HG02943 (cell line): ENCODE results near the gene AGPS.
"Not testable (repeated sequence)": the region's sequence is repeated elsewhere in the genome, so short reads cannot be mapped to it uniquely, and the experiment has no call there.

ENCODE experiments used
- ATAC-seq: cut with Tn5 transposase; IDR thresholded peaks from one replicate; pipeline ENCODE4 v1.9.1; 2021; ENCODE audit warnings: mild to moderate bottlenecking, low read depth, moderate library complexity; ENCODE audit not compliant: unreplicated experiment

AGPS gene

DNA sequence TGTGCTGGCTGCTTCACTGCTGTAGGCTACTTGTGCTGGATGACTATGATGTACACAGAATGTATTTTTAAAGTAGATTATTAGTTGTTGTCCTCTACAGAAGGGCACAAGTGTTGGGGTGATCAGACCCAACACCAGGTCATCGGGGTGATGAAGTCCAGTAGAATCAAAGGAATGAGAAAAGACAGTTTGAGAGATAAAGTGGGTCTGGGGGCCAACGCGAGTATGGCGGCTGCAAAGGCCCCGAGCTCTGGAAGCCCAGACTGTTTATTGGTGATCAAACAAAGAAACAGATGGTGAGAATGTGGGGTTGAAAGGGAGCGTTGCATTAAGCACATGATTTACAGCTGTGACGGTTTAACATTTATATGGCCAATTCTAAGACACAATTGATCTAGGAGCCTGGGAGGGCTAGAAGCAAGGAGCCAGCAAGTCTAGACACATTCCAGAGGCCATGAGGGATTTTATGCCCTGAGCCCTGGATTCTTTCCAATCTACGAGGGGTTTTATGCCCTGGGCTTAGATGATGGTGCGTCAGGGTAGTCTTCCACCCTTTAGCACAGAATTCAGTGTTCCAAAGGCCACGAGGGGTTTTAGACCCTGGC lies 153.5 kb downstream of the AGPS start:
- ATAC-seq, result no peak

- peak; percentile 77 for ATAC-seq
Measured at GRCh38 chr2:177547122-177547521, 154.5 kb downstream of the AGPS start.

- ATAC-seq, result no peak
Measured at GRCh38 chr2:177547772-177548171, 155.2 kb downstream of the AGPS start.

DNA sequence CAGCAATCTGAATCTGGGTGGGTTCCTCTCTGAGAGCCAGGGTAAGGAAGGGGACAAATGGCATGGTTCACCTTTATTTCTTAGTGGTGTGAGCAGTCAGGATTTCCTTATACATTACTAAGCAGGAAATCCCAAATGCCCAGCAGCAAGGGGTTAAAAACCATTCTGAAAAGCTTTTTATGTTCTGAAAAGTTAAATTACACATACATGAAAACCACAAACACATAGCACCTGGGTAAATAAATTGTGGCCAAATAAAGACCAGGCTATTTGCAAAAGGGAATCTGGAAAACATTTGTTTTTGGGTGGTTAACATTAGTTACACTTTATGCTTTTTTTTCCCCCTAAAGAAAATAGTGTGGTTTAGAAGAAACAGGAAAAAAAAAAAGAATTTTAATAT lies 156.1 kb downstream of the AGPS start:
- ATAC-seq, result no peak

DNA sequence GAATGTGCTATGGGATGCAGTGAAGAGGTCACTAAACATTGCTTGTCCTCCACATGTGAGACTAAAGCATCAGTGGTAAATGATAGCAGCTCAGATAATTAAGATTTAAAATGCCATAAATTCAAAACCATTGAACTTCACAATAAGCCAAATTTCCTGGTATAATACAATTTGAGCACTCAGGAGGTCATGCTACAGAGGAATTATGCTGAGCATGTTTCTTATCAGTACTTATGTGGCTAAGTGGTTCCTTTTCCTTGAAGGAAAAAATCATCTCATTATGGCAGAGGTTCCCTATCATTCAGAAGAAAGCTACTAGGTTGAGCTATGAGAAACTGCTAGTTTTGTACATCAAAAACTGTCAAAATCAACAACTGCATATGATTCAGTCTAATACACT lies 156.6 kb downstream of the AGPS start:
- ATAC-seq, result no peak

- ATAC-seq, result no peak
Measured at GRCh38 chr2:177550264-177551200, 158.0 kb downstream of the AGPS start.

- ATAC-seq, result not testable (repeated sequence)
Measured at GRCh38 chr2:177551360-177551759, 158.8 kb downstream of the AGPS start.

DNA sequence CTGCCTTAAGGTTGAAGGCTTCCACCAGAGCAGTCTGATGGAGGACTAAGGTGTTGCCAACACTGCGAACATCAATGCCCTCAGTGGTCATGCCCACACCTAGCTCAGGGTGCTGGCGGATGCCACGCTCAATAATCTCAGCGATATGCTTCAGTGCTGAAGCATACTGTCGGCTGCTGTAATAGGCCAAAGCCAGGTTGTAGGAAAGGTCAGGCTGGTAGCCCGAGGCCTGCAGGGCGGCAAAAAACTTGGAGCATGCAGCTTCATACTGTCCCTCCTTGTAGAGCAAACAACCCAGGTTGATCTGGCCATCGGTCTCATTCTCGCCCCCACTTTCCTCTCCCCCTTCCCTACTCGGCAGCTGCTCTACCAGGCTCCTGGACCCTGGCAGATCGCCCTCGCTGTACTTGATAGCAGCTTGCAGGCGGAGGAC lies 159.4 kb downstream of the AGPS start:
- ATAC-seq, result no peak

GRCh38 chr2:177552422-177553175 lies 160.0 kb downstream of the AGPS start:
- ATAC-seq, result peak; percentile 92

DNA sequence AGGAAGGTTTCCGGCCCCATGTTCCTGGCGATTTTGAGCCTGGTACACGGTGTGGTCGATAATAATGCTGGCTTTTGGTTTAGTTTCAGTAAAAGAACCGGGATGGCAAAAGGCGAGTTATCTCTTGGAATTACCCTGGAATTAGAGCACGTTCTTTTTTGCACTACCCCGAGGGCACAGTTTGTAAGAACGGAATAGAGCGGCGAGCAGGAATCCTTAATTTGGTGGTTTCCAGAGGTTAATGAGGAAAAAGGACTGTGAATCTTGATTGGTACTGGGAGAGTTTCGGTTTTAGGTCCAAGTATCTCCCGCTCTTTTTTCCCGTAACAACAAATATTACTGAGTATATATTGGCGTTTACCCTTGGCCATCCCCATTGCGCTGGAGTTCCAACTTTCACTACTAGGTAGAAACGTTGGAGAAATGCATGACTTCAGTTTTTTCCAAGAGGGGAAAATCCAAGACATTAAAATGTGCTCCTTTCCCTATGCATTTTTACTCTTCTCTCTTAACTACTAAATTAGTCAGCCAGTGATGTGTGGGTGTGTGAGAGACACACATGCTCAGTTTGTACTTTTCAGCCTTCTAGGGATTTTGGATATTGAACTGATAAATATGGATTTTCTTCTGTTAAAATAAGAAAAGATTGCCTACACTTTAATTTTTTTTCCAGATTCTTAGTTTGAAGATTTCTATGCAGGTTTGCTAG lies 160.8 kb downstream of the AGPS start:
- no peak for ATAC-seq

- ATAC-seq, result no peak
Measured at GRCh38 chr2:177554365-177554764, 161.8 kb downstream of the AGPS start.

- ATAC-seq, result no peak
Measured at GRCh38 chr2:177556153-177556552, 163.6 kb downstream of the AGPS start.

- ATAC-seq, result no peak
Measured at GRCh38 chr2:177557794-177558193, 165.2 kb downstream of the AGPS start.

GRCh38 chr2:177559638-177560037 lies 167.1 kb downstream of the AGPS start:
- no peak for ATAC-seq

DNA sequence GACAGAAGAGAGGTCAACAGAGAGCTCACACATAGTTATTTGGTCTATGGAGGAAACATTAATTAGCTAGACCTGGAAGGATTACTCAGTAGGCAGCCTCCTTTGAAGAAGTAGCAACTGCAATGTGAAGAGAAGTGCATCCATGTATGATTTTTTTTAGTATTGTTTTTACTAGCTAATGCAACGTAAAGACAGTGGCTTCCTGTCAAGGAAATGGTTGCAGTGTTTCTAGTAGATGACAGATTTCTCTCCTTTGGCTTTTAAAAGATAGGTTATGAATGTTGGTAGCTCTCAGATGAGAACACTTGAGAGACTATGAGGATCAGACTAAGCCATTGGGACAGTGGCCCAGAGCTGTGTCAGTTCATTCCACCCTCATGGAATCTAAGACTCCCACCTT lies 175.8 kb downstream of the AGPS start:
- no peak for ATAC-seq

DNA sequence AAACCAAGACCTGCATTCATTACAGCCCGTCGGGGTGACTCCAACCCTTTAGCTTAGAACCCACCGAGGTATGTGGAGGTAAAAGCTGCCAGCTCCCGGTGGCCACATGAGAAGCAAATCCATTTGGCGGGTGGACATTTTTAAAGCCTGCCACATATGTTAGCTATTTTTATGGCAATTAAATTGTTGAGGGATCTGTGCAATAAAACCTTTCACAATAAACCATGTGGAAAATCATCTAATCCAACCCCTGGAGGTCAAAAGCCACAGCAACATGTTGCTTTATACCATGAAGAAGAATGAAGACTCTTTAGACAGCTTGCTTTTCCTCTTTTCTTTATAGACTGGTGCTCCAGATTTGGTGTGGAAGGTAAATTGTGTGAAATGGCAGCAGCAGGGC lies 176.3 kb downstream of the AGPS start:
- ATAC-seq, result no peak

- no peak for ATAC-seq
Measured at GRCh38 chr2:177572236-177572671, 179.7 kb downstream of the AGPS start.

DNA sequence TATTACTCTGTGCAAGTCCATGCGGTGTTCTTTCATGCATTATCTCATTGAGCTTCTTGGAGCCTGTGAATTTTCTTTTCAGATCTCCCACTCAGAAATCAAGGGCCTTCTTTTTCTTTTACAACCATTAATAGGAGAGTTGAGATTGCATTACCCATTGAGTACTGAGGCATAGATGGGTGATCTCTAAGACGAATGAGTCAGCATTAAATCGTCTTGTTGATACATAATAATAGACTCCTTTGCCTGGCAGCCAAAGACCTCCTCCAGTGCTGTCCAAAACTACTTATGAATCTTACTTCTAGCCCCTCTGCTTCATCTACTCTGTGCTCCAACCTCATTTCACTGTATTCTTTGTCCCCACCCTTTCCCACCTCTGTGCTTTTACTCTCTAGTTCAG lies 180.5 kb downstream of the AGPS start:
- ATAC-seq, result no peak

GRCh38 chr2:177574356-177574755 lies 181.8 kb downstream of the AGPS start:
- no peak for ATAC-seq

DNA sequence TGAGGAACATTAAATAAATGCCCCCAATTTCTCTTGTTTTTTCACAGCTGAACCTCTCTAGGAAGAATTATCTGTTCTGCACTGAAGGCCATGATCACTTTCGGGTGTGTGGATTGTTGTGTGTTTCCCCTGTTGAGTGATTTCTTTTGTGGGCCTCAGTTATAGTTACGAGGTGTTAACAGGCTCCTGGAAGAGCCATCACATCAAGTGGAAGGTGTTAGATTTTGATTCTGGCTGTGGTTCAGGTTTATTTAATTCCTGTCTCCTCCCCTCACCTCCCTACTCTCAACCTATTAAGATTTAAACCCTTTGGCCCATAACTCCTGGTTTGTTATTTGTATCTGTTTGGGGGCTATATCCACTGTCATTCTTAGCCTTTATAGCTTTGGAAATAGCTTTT lies 182.8 kb downstream of the AGPS start:
- ATAC-seq, result no peak

DNA sequence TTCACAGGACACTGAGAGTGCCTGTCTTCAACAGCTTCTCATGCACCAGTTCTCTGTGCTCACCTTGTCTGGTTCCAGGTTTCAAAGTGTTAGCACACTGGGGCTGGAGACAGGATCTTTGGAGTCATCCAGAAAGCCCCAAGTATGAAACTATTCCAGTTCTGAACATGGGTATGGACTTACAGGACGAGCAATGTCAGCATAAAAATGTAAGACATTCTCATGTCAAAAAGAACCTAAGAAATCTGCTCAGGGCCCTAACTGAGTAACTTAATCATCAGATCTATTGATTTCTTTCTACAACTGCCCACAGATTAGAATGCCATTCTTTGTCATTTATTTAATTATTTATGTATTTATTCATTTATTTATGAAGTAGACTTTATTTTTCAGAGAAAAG lies 184.5 kb downstream of the AGPS start:
- no peak for ATAC-seq
